AG04449 (cell line): ENCODE measurements around the gene RAB44.

ENCODE experiments used
- CTCF ChIA-PET: fragments of 350-600 bp; formaldehyde crosslinking; extraction: SDS; loops from one replicate; lab custom pipeline; 2021; ENCODE audit warnings: antibody characterized with exemption; lab: Yijun Ruan, JAX
- POLR2A ChIA-PET: fragments of 400-600, 350-600 bp; formaldehyde crosslinking; extraction: SDS; loops from one replicate; lab custom pipeline; 2020; ENCODE audit warnings: antibody characterized with exemption, inconsistent platforms; lab: Yijun Ruan, JAX
- DNase-seq: peaks from one replicate; pipeline ENCODE4 v3.0.0-alpha.2; 2010; ENCODE audit warnings: low read depth, low spot score
- H3K4me3 ChIP-seq: 2 replicates; pipeline ENCODE4 v1.5.1; 2011; ENCODE audit warnings: low read depth, mild to moderate bottlenecking, control low read depth, low read length
- CTCF ChIP-seq: IDR thresholded peaks from one replicate; pipeline ENCODE4 v1.5.1; 2011; ENCODE audit warnings: mild to moderate bottlenecking, moderate library complexity, low read length, control low read depth, inconsistent platforms; ENCODE audit not compliant: insufficient read depth; ENCODE audit errors: missing control alignments

Gene RAB44

GRCh38 chr6:36665180-36665579, 32.4 kb upstream of the RAB44 start:
- ChIA-PET POLR2A (interaction anchor here (0.7 kb wide), 1 partner anchor 37 kb away, joined by 3 read pairs; no protein-coding TSS in a partner anchor), CTCF (interaction anchor here (1.5 to 3.1 kb wide), 4 partner anchors 9 to 49 kb away, joined by 4 to 15 read pairs (median 6); no protein-coding TSS in a partner anchor)
- no peak for DNase-seq
- H3K4me3 ChIP-seq, result no peak overlapping the region
- no peak for TF ChIP-seq CTCF

DNA sequence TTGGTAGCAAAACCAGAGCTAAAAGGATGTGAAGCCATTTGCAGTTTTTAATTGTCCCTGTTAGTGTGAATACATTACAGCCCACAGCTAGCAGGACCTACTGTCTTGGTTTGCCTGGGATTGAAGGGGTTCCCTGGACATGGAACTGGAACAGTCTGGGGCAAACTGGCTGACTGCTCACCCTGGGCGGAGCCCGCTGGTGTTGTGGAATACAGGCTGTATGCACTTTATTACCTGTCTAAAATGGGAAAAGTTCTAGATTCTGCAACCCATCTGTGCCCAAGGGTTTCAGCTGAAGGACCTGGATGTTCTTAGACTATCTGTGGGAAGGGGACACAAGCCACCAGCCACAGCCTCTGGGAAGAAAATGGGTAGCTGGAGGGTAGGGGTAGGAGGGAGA, 31.3 kb upstream of the RAB44 start:
- no peak overlapping the region for H3K4me3 ChIP-seq
- ChIA-PET CTCF (interaction anchor here (1.0 to 3.1 kb wide), 8 partner anchors 8 to 99 kb away, joined by 3 to 15 read pairs (median 8); no protein-coding TSS in a partner anchor), POLR2A (interaction anchor here (0.7 to 5.1 kb wide), 3 partner anchors 12 to 22 kb away, joined by 3 to 66 read pairs (median 4); partner anchors contain the start of gene CDKN1A)
- no peak for DNase-seq
- no peak for TF ChIP-seq CTCF

- ChIA-PET CTCF (interaction anchor here (0.8 to 2.4 kb wide), 9 partner anchors 9 to 99 kb away, joined by 3 to 10 read pairs (median 6); no protein-coding TSS in a partner anchor), POLR2A (interaction anchor here (0.5 to 5.1 kb wide), 5 partner anchors 11 to 1038 kb away, joined by 3 to 66 read pairs (median 4); partner anchors contain the start of gene CDKN1A)
- TF ChIP-seq CTCF, result no peak
- no peak overlapping the region for H3K4me3 ChIP-seq
- peak; percentile 67 for DNase-seq
Measured at GRCh38 chr6:36666826-36667591, 30.6 kb upstream of the RAB44 start.

GRCh38 chr6:36668591-36668990, 29.0 kb upstream of the RAB44 start:
- ChIA-PET CTCF (interaction anchor here (0.9 to 1.8 kb wide), 4 partner anchors 14 to 92 kb away, joined by 3 to 8 read pairs (median 3); no protein-coding TSS in a partner anchor), POLR2A (interaction anchor here (5.1 kb wide), 1 partner anchor 10 kb away, joined by 66 read pairs; the partner anchor contains the start of gene CDKN1A)
- no peak overlapping the region for H3K4me3 ChIP-seq
- no peak for TF ChIP-seq CTCF
- DNase-seq, result no peak

DNA sequence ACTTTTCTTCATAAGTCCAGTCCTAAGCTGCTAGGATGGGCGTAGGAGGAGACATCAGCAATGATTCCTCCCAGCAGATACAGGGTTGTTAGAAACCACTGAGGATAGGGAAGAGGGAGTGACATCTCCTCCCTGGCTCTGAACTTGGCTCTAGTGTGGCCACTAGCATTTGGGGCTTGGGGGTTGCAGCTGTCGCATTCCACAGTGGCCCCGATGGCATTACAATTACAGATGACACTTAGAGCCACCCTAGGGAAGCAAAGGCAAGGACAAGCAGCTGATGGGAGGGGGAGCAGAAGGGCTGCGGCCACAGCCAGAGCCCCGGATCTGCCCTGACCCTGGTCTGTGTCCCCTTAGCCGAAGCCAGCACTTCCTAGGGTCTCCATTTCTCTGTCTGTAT, 28.6 kb upstream of the RAB44 start:
- no peak for DNase-seq
- no peak for TF ChIP-seq CTCF
- POLR2A ChIA-PET, result interaction anchor here (5.1 kb wide), 1 partner anchor 9 kb away, joined by 66 read pairs; the partner anchor contains the start of gene CDKN1A
- CTCF ChIA-PET, result interaction anchor here (1.5 to 1.8 kb wide), 3 partner anchors 19 to 92 kb away, joined by 3 to 8 read pairs (median 3); no protein-coding TSS in a partner anchor
- H3K4me3 ChIP-seq, result no peak overlapping the region

GRCh38 chr6:36670271-36670670, 27.4 kb upstream of the RAB44 start:
- ChIA-PET CTCF (no interaction called here), POLR2A (interaction anchor here (5.1 kb wide), 1 partner anchor 8 kb away, joined by 66 read pairs; the partner anchor contains the start of gene CDKN1A)
- TF ChIP-seq CTCF, result no peak
- no peak overlapping the region for H3K4me3 ChIP-seq
- no peak for DNase-seq
